Kidney (tissue), 14 donors: ENCODE results near the gene PLAU. TPM values are rescaled to one million over a fixed set of nuclear protein-coding genes. Genes with fewer than 3 reads are reported as not detected.

Experiments used
- DNase-seq, 5 donors: peaks; one replicate each; pipeline ENCODE4 v3.0.0-alpha.2; 2013 to 2020
- FAIRE-seq: peaks from 2 replicates; lab custom pipeline; 2012; peaks lifted over from hg19 to GRCh38; lab: Jason Lieb, UNC
- H3K27ac ChIP-seq, 2 donors: one replicate each; pipeline ENCODE4 v1.7.0; 2013; ENCODE audit warnings: low read depth in 2 of 2, low read length in 2 of 2, inconsistent platforms in 1 of 2
- H3K27me3 ChIP-seq: one replicate; pipeline ENCODE4 v1.7.1; 2013; ENCODE audit warnings: low read length, inconsistent platforms; ENCODE audit not compliant: control insufficient read depth, insufficient read depth
- H3K36me3 ChIP-seq, 3 donors: one replicate each; pipeline versions ENCODE4 v1.7.0 to v1.7.1; 2013; ENCODE audit warnings: low read length in 3 of 3, control low read depth in 1 of 3, inconsistent platforms in 1 of 3; ENCODE audit not compliant: insufficient read depth in 3 of 3, control insufficient read depth in 2 of 3
- H3K4me1 ChIP-seq, 3 donors: one replicate each; pipeline versions ENCODE4 v1.7.0 to v1.7.1; 2013; ENCODE audit warnings: low read length in 3 of 3, inconsistent platforms in 1 of 3, low read depth in 1 of 3; ENCODE audit not compliant: control insufficient read depth in 2 of 3, insufficient read depth in 2 of 3
- H3K4me3 ChIP-seq, 3 donors: one replicate each; pipeline versions ENCODE4 v1.7.0 to v1.8.1; 2013; ENCODE audit warnings: low read length in 3 of 3, control low read depth in 1 of 3, inconsistent platforms in 1 of 3
- H3K9ac ChIP-seq, 3 donors: one replicate each; pipeline versions ENCODE4 v1.7.0 to v1.7.1; 2013; ENCODE audit warnings: low read length in 3 of 3, control low read depth in 1 of 3, inconsistent platforms in 1 of 3
- H3K9me3 ChIP-seq, 3 donors: one replicate each; pipeline versions ENCODE4 v1.7.0 to v1.7.1; 2013; ENCODE audit warnings: low read length in 3 of 3, control low read depth in 1 of 3, inconsistent platforms in 1 of 3; ENCODE audit not compliant: control insufficient read depth in 2 of 3, insufficient read depth in 1 of 3
- CTCF ChIP-seq: IDR thresholded peaks from 3 replicates; pipeline ENCODE4 v1.5.1; 2012; ENCODE audit warnings: mild to moderate bottlenecking, moderate library complexity, borderline replicate concordance; ENCODE audit not compliant: insufficient read depth; ENCODE audit errors: extremely low read depth
- intact Hi-C: fragments of 100-400 bp; cut with DNase I; formaldehyde crosslinking; loops from one replicate; pipeline ENCODE4 v1.11.1; 2022
- polyA plus RNA-seq: library from polyadenylated mRNA; stranded (reverse); fragments of 350-450 nt; fragmentation: Illumina TruSeq; extraction: RNeasy Lipid Tissue Mini Kit (QIAGEN cat#74804); gene quantifications from one replicate; pipeline ENCODE4 v1.2.3, GENCODE V29; 2014; ENCODE audit warnings: low read depth, low replicate concordance; ENCODE audit not compliant: insufficient read depth
- total RNA-seq: library from RNA; stranded (reverse); fragmentation: NEBNext Ultra II Directional; extraction: Animal tissue kit (Norgen Biotek cat#: 25700); gene quantifications from one replicate; pipeline ENCODE4 v1.2.1, GENCODE V29; 2021
- donor health status: control.
- donor health status: control.
- donor health status: control.
- donor health status: control.
- donor health status: control.
- donor health status: DM: yes; HTN: yes; CAD: no.
- donor health status: Normal renal cell carcinoma (clear cell type).

Gene PLAU
- total and polyA plus RNA-seq, 2 donors from 2014 or later, result 40.8 to 82.5 TPM

- Histone ChIP-seq H3K27me3 (no peaks in the 10 kb centered on the region), H3K4me1 (peaks cover 0 to 24% (median 12%) of the 10 kb centered on the region in 3 donors), H3K4me3 (no peak overlapping the region), H3K9ac (no peak overlapping the region), H3K9me3 (no peaks in the 10 kb centered on the region), H3K36me3 (peaks cover 0 to 16% (median 2%) of the 10 kb centered on the region in 3 donors), H3K27ac (no peak overlapping the region)
- no peak for TF ChIP-seq CTCF
- DNase-seq (no peak), FAIRE-seq (no peak)
- intact Hi-C loops, result no loop called here
These were observed 42.2 kb upstream of the PLAU start for GRCh38 chr10:73868655-73869195.

- Histone ChIP-seq H3K36me3 (peaks cover 0 to 10% (median 0%) of the 10 kb centered on the region in 3 donors), H3K4me3 (no peak overlapping the region), H3K27me3 (no peaks in the 10 kb centered on the region), H3K4me1 (peaks cover 0 to 13% (median 8%) of the 10 kb centered on the region in 3 donors), H3K9me3 (no peaks in the 10 kb centered on the region), H3K9ac (no peak overlapping the region), H3K27ac (peak overlapping the region in 1 of 2 donors; percentile 3)
- FAIRE-seq, result no peak
- no peak for DNase-seq
- intact Hi-C loops, result no loop called here
- TF ChIP-seq CTCF, result no peak
These were observed 39.4 kb upstream of the PLAU start for GRCh38 chr10:73871295-73872189.

GRCh38 chr10:73872190-73872710 is 38.7 kb upstream of the PLAU start:
- Histone ChIP-seq H3K36me3 (peaks cover 0 to 10% (median 0%) of the 10 kb centered on the region in 3 donors), H3K4me3 (peak overlapping the region in 1 of 3 donors; percentile 26), H3K9ac (no peak overlapping the region), H3K9me3 (no peaks in the 10 kb centered on the region), H3K4me1 (peaks cover 0 to 11% (median 8%) of the 10 kb centered on the region in 3 donors), H3K27me3 (no peaks in the 10 kb centered on the region), H3K27ac (peak overlapping the region in 1 of 2 donors; percentile 3)
- no peak for TF ChIP-seq CTCF
- intact Hi-C loops, result no loop called here
- FAIRE-seq (no peak), DNase-seq (no peak)
